Measurements from ENCODE around the gene CES2.

- no peak for TF ChIP-seq REST (IDR thresholded peaks at IDR 0.05; ENCODE audit: low read depth, low read length)
- no peak for TF ChIP-seq MXI1 (IDR thresholded peaks at IDR 0.05; ENCODE audit: low read depth, low read length)
- no peak for TF ChIP-seq CTCF (IDR thresholded peaks at IDR 0.05)
- no peak for TF ChIP-seq NFIC (IDR thresholded peaks at IDR 0.05; ENCODE audit: borderline replicate concordance)
- no peak for TF ChIP-seq SMC3 (IDR thresholded peaks at IDR 0.05; ENCODE audit: low read depth, low read length)
- TF ChIP-seq GATA2 (CRISPR knock-in tag; IDR thresholded peaks at IDR 0.05), result no peak
- TF ChIP-seq ZBTB33 (IDR thresholded peaks at IDR 0.05; ENCODE audit: borderline replicate concordance, low read depth), result no peak
- no peak for TF ChIP-seq EP300 (IDR thresholded peaks at IDR 0.05; ENCODE audit: borderline replicate concordance in 1 of 2, low read depth in 1 of 2, low read length in 1 of 2)
- no peak for TF ChIP-seq POLR2AphosphoS5 (IDR thresholded peaks at IDR 0.05; ENCODE audit: low read depth, low read length)
- no peak for TF ChIP-seq TCF12 (IDR thresholded peaks at IDR 0.05)
- TF ChIP-seq, protein P1, sequence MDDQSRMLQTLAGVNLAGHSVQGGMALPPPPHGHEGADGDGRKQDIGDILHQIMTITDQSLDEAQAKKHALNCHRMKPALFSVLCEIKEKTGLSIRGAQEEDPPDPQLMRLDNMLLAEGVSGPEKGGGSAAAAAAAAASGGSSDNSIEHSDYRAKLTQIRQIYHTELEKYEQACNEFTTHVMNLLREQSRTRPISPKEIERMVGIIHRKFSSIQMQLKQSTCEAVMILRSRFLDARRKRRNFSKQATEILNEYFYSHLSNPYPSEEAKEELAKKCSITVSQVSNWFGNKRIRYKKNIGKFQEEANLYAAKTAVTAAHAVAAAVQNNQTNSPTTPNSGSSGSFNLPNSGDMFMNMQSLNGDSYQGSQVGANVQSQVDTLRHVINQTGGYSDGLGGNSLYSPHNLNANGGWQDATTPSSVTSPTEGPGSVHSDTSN (IDR thresholded peaks at IDR 0.05), result no peak
- no peak for TF ChIP-seq RAD21 (IDR thresholded peaks at IDR 0.05; ENCODE audit: low read length)
Observed at GRCh38 chr16:66904428-66904845, 30.9 kb upstream of the CES2 start.

Data from SK-N-SH (cell line).